HCT116 (cell line): ENCODE measurements around the gene SNX8. TPM values are rescaled to one million over a fixed set of nuclear protein-coding genes. Genes with fewer than 3 reads are reported as not detected.

Experiments used
- ATAC-seq: fragments of 200-7000 bp; cut with Tn5 transposase; 2 replicates; pipeline ENCODE4 v1.9.1; 2020; ENCODE audit warnings: mild to moderate bottlenecking, moderate library complexity
- BruUV-seq: library from RNA; stranded (reverse); fragments of 400-500 nt; replicated peaks from 2 replicates; lab custom pipeline; 2021; lab: Mats Ljungman, UMichigan
- CTCF ChIA-PET: fragments of 300-600 bp; sonication (Branson Sonifier 250); formaldehyde crosslinking; loops from one replicate; lab custom pipeline; 2021; ENCODE audit warnings: antibody characterized with exemption; lab: Charles Lee
- POLR2A ChIA-PET: fragments of 300-600, 350-600 bp; sonication (Branson Sonifier 250); formaldehyde crosslinking; loops from one replicate; lab custom pipeline; 2021; ENCODE audit warnings: antibody characterized with exemption; lab: Charles Lee
- RAD21 ChIA-PET, 2 experiments: fragments of 300-600 bp; sonication (Branson Sonifier 250); formaldehyde crosslinking; loops; one replicate each; lab custom pipeline; 2023; ENCODE audit warnings: low total read pairs in 2 of 2; ENCODE audit not compliant: uncharacterized antibody in 2 of 2, unreplicated experiment in 2 of 2, low non-redundant PET in 1 of 2; lab: Charles Lee
- DNase-seq: peaks from one replicate; pipeline ENCODE4 v3.0.0-alpha.2; 2010; ENCODE audit warnings: low read depth, low spot score
- H2AFZ ChIP-seq: fragments of 200-600 bp; shearing (Covaris generic), sonication (generic); 2 replicates; pipeline ENCODE4 v1.6.1; 2017; ENCODE audit warnings: low read depth, mixed run types, mixed read lengths, antibody characterized with exemption, low read length; ENCODE audit not compliant: poor library complexity, severe bottlenecking
- H3K27ac ChIP-seq: 2 replicates; pipeline ENCODE4 v1.5.1; 2012; ENCODE audit warnings: low read depth, low read length
- H3K27me3 ChIP-seq: fragments of 200-600 bp; sonication (generic); 2 replicates; pipeline ENCODE4 v1.6.1; 2016; ENCODE audit warnings: mixed run types, low read length, mixed read lengths; ENCODE audit not compliant: insufficient read depth
- H3K36me3 ChIP-seq, 2 experiments: fragments of 200-500 bp in 1 of 2; fragments of 200-600 bp in 1 of 2; sonication (Bioruptor generic) in 1 of 2; sonication (generic) in 1 of 2; 2 replicates each; pipeline versions ENCODE4 v1.5.1 to v1.6.1; 2014 to 2016; ENCODE audit warnings: low read length in 2 of 2, inconsistent platforms in 1 of 2, mixed read lengths in 1 of 2, mixed run types in 1 of 2; ENCODE audit not compliant: insufficient read depth in 2 of 2, control insufficient read depth in 1 of 2
- H3K4me1 ChIP-seq, 2 experiments: fragments of 200-600 bp in 1 of 2; sonication (generic) in 1 of 2; 2 replicates each; pipeline versions ENCODE4 v1.5.1 to v1.6.1; 2012 to 2017; ENCODE audit warnings: low read length in 2 of 2, inconsistent platforms in 1 of 2, mild to moderate bottlenecking in 1 of 2, mixed read lengths in 1 of 2, mixed run types in 1 of 2, moderate library complexity in 1 of 2; ENCODE audit not compliant: insufficient read depth in 2 of 2, control insufficient read depth in 1 of 2
- H3K4me2 ChIP-seq: fragments of 200-600 bp; sonication (generic); 2 replicates; pipeline ENCODE4 v1.6.1; 2017; ENCODE audit warnings: mixed run types, low read length, mixed read lengths
- H3K4me3 ChIP-seq, 2 experiments: fragments of 200-600 bp in 1 of 2; sonication (generic) in 1 of 2; replicated peaks in 1 of 2; 2 replicates each; pipeline ENCODE4 v1.5.1; 2011 to 2016; ENCODE audit warnings: low read length in 2 of 2, control low read depth in 1 of 2, low read depth in 1 of 2, mild to moderate bottlenecking in 1 of 2, mixed read lengths in 1 of 2, mixed run types in 1 of 2
- H3K79me2 ChIP-seq: fragments of 200-600 bp; sonication (generic); 2 replicates; pipeline ENCODE4 v1.6.1; 2017; ENCODE audit warnings: mild to moderate bottlenecking, mixed run types, low read length, moderate library complexity, mixed read lengths; ENCODE audit not compliant: insufficient read depth
- H3K9ac ChIP-seq: fragments of 200-600 bp; sonication (generic); 2 replicates; pipeline ENCODE4 v1.6.1; 2016; ENCODE audit warnings: low read length, mixed read lengths
- H3K9me2 ChIP-seq: fragments of 200-600 bp; sonication (generic), shearing (Covaris generic); 2 replicates; pipeline ENCODE4 v1.6.1; 2017; ENCODE audit warnings: mixed run types, mild to moderate bottlenecking, moderate library complexity; ENCODE audit not compliant: insufficient read depth
- H3K9me3 ChIP-seq, 2 experiments: fragments of 200-500 bp in 1 of 2; fragments of 200-600 bp in 1 of 2; sonication (Bioruptor generic) in 1 of 2; sonication (generic) in 1 of 2; 2 replicates each; pipeline ENCODE4 v1.6.1; 2014 to 2017; ENCODE audit warnings: low read length in 2 of 2, mixed read lengths in 2 of 2, inconsistent platforms in 1 of 2, low read depth in 1 of 2, mild to moderate bottlenecking in 1 of 2, mixed run types in 1 of 2, moderate library complexity in 1 of 2; ENCODE audit not compliant: control insufficient read depth in 1 of 2, insufficient read depth in 1 of 2
- H4K20me1 ChIP-seq: fragments of 200-600 bp; sonication (generic), shearing (Covaris generic); 2 replicates; pipeline ENCODE4 v1.6.1; 2017; ENCODE audit warnings: mixed run types, mild to moderate bottlenecking, moderate library complexity; ENCODE audit not compliant: insufficient read depth
- CBX3 ChIP-seq: IDR thresholded peaks from 2 replicates; pipeline ENCODE4 v1.6.1; 2012; ENCODE audit warnings: low read depth
- EGR1 ChIP-seq: IDR thresholded peaks from 2 replicates; pipeline ENCODE4 v1.6.1; 2012; ENCODE audit warnings: low read depth
- ELF1 ChIP-seq: IDR thresholded peaks from 2 replicates; pipeline ENCODE4 v1.6.1; 2012; ENCODE audit warnings: low read depth, borderline replicate concordance
- EZH2 ChIP-seq: fragments of 200-600 bp; sonication (generic); IDR thresholded peaks from 2 replicates; pipeline ENCODE4 v1.6.1; 2017; ENCODE audit warnings: antibody characterized with exemption, mixed run types
- EZH2phosphoT487 ChIP-seq: fragments of 200-600 bp; IDR thresholded peaks from 2 replicates; pipeline ENCODE4 v1.6.1; 2018; ENCODE audit warnings: antibody characterized with exemption, borderline replicate concordance
- FOSL1 ChIP-seq: IDR thresholded peaks from 2 replicates; pipeline ENCODE4 v1.6.1; 2012; ENCODE audit warnings: low read depth
- JUND ChIP-seq: IDR thresholded peaks from 2 replicates; pipeline ENCODE4 v1.6.1; 2012
- POLR2A ChIP-seq: IDR thresholded peaks from 2 replicates; pipeline ENCODE4 v1.7.0; 2011; ENCODE audit warnings: borderline replicate concordance; ENCODE audit not compliant: insufficient read depth, insufficient read length; ENCODE audit errors: extremely low read depth
- POLR2AphosphoS5 ChIP-seq: IDR thresholded peaks from 2 replicates; pipeline ENCODE4 v1.6.1; 2011; ENCODE audit warnings: mild to moderate bottlenecking, low read depth, low read length, moderate library complexity
- RAD21 ChIP-seq: IDR thresholded peaks from 2 replicates; pipeline ENCODE4 v1.6.1; 2012; ENCODE audit warnings: low read depth, mild to moderate bottlenecking
- REST ChIP-seq: IDR thresholded peaks from 2 replicates; pipeline ENCODE4 v1.6.1; 2012; ENCODE audit warnings: low read depth
- SIN3A ChIP-seq: IDR thresholded peaks from 2 replicates; pipeline ENCODE4 v1.6.1; 2012; ENCODE audit warnings: low read depth
- SP1 ChIP-seq: IDR thresholded peaks from 2 replicates; pipeline ENCODE4 v1.6.1; 2012; ENCODE audit warnings: low read depth
- SRF ChIP-seq: IDR thresholded peaks from 2 replicates; pipeline ENCODE4 v1.6.1; 2012; ENCODE audit warnings: low read depth
- TCF7L2 ChIP-seq: IDR thresholded peaks from 2 replicates; pipeline ENCODE4 v1.7.0; 2011; ENCODE audit warnings: borderline replicate concordance, inconsistent platforms; ENCODE audit not compliant: insufficient read depth, insufficient read length; ENCODE audit errors: extremely low read depth
- YY1 ChIP-seq: IDR thresholded peaks from 2 replicates; pipeline ENCODE4 v1.6.1; 2011; ENCODE audit warnings: low read length, low read depth, moderate library complexity, mild to moderate bottlenecking; ENCODE audit not compliant: insufficient replicate concordance; ENCODE audit errors: extremely low read depth
- ZNF274 ChIP-seq: fragments of 200-500 bp; sonication (Bioruptor generic); IDR thresholded peaks from 2 replicates; pipeline ENCODE4 v1.6.1; 2014; ENCODE audit warnings: mild to moderate bottlenecking, low read depth, low read length, inconsistent platforms
- intact Hi-C: fragments of 100-400 bp; cut with micrococcal nuclease; formaldehyde crosslinking; loops from 2 replicates; pipeline ENCODE4 v1.10.0; 2022
- total RNA-seq: library from RNA; stranded (reverse); gene quantifications from one replicate; pipeline ENCODE4 v1.2.1, GENCODE V29; 2021; ENCODE audit not compliant: unreplicated experiment
- TF ChIP-seq, protein P1 (sequence below), 3 experiments: fragments of 200-600 bp in 1 of 3; sonication (generic) in 1 of 3; IDR thresholded peaks in 2 of 3; conservative IDR thresholded peaks in 1 of 3; 2 replicates each; pipeline ENCODE4 v1.5.1; 2012 to 2017; ENCODE audit warnings: low read depth in 2 of 3, low read length in 2 of 3, antibody characterized with exemption in 1 of 3, borderline replicate concordance in 1 of 3, control low read depth in 1 of 3, mild to moderate bottlenecking in 1 of 3, mixed read lengths in 1 of 3, mixed run types in 1 of 3, moderate library complexity in 1 of 3; ENCODE audit not compliant: insufficient read depth in 1 of 3
- TF ChIP-seq, protein P2 (sequence below): IDR thresholded peaks from 2 replicates; pipeline ENCODE4 v1.6.1; 2012
- TF ChIP-seq, protein P3 (sequence below): IDR thresholded peaks from 2 replicates; pipeline ENCODE4 v1.6.1; 2011; ENCODE audit warnings: mild to moderate bottlenecking, low read length, moderate library complexity; ENCODE audit not compliant: insufficient replicate concordance; ENCODE audit errors: extremely low read depth

SNX8 gene
- total RNA-seq, 1 experiment from 2014 or later = 41.7 TPM

DNA sequence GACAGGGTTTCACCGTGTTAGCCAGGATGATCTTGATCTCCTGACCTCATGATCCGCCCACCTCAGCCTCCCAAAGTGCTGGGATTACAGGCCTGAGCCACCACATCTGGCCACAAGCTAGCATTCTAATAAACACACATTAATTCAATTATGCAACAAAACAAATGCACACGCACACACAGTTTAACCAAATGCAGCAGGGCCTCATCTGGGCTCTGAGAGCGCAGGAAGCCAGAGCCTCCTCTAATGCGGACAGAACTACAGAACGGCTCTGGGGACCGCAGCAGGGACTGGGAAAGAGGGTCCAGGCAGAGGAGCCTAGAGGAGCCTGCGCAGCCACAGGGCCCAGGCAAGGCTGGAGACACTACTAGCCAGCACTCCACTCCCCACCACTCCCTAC lies 85.3 kb downstream of the SNX8 start:
- ChIA-PET POLR2A (no interaction called here), CTCF (no interaction called here), RAD21 (no interaction called here)
- H3K9ac ChIP-seq = no peak overlapping the region
- intact Hi-C loops = no loop called here
- DNase-seq = no peak
- no peaks in the 10 kb centered on the region for H4K20me1 ChIP-seq
- H3K4me2 ChIP-seq = no peak overlapping the region
- H3K27me3 ChIP-seq = no peaks in the 10 kb centered on the region
- H3K9me2 ChIP-seq = no peaks in the 10 kb centered on the region
- H3K9me3 ChIP-seq = no peaks in the 10 kb centered on the region
- no peak overlapping the region for H3K4me3 ChIP-seq
- peaks cover 11 to 31% of the 10 kb centered on the region in 2 experiments for H3K4me1 ChIP-seq
- no peak for ATAC-seq
- no peak overlapping the region for H3K27ac ChIP-seq
- peaks cover 6 to 33% of the 10 kb centered on the region in 2 experiments; a peak in 3 of 4 replicates for H3K36me3 ChIP-seq
- no TSS peak for BruUV-seq
- H2AFZ ChIP-seq = no peak overlapping the region
- TF ChIP-seq JUND (no peak), EGR1 (no peak), CBX3 (no peak), POLR2AphosphoS5 (no peak), ELF1 (no peak), EZH2phosphoT487 (no peak), ZNF274 (no peak), REST (no peak), RAD21 (no peak), TCF7L2 (no peak), EZH2 (no peak), YY1 (no peak), FOSL1 (no peak), SP1 (no peak), POLR2A (no peak), SIN3A (no peak), SRF (no peak)
- TF ChIP-seq, protein P1, sequence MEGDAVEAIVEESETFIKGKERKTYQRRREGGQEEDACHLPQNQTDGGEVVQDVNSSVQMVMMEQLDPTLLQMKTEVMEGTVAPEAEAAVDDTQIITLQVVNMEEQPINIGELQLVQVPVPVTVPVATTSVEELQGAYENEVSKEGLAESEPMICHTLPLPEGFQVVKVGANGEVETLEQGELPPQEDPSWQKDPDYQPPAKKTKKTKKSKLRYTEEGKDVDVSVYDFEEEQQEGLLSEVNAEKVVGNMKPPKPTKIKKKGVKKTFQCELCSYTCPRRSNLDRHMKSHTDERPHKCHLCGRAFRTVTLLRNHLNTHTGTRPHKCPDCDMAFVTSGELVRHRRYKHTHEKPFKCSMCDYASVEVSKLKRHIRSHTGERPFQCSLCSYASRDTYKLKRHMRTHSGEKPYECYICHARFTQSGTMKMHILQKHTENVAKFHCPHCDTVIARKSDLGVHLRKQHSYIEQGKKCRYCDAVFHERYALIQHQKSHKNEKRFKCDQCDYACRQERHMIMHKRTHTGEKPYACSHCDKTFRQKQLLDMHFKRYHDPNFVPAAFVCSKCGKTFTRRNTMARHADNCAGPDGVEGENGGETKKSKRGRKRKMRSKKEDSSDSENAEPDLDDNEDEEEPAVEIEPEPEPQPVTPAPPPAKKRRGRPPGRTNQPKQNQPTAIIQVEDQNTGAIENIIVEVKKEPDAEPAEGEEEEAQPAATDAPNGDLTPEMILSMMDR (IDR thresholded peaks at IDR 0.05 in 2 of 3, conservative IDR thresholded peaks at IDR 0.05 in 1 of 3; ENCODE audit: borderline replicate concordance in 1 of 3, insufficient read depth in 1 of 3, low read depth in 2 of 3, low read length in 2 of 3) = no peak
- TF ChIP-seq, protein P2, sequence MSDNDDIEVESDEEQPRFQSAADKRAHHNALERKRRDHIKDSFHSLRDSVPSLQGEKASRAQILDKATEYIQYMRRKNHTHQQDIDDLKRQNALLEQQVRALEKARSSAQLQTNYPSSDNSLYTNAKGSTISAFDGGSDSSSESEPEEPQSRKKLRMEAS = no peak
- TF ChIP-seq, protein P3, sequence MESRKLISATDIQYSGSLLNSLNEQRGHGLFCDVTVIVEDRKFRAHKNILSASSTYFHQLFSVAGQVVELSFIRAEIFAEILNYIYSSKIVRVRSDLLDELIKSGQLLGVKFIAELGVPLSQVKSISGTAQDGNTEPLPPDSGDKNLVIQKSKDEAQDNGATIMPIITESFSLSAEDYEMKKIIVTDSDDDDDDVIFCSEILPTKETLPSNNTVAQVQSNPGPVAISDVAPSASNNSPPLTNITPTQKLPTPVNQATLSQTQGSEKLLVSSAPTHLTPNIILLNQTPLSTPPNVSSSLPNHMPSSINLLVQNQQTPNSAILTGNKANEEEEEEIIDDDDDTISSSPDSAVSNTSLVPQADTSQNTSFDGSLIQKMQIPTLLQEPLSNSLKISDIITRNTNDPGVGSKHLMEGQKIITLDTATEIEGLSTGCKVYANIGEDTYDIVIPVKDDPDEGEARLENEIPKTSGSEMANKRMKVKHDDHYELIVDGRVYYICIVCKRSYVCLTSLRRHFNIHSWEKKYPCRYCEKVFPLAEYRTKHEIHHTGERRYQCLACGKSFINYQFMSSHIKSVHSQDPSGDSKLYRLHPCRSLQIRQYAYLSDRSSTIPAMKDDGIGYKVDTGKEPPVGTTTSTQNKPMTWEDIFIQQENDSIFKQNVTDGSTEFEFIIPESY = no peak
- H3K79me2 ChIP-seq = peaks cover 83% of the 10 kb centered on the region
